NCI-H446 treated with DMSO at 0.1 percent for 48 hours (cell line): ENCODE measurements around the gene GCNT2.
"Not testable (repeated sequence)": the region's sequence is repeated elsewhere in the genome, so short reads cannot be mapped to it uniquely, and the experiment has no call there.

Experiments used
- DNase-seq: peaks from one replicate; lab custom pipeline; 2025; lab: John Stamatoyannopoulos, UW

Gene GCNT2

DNA sequence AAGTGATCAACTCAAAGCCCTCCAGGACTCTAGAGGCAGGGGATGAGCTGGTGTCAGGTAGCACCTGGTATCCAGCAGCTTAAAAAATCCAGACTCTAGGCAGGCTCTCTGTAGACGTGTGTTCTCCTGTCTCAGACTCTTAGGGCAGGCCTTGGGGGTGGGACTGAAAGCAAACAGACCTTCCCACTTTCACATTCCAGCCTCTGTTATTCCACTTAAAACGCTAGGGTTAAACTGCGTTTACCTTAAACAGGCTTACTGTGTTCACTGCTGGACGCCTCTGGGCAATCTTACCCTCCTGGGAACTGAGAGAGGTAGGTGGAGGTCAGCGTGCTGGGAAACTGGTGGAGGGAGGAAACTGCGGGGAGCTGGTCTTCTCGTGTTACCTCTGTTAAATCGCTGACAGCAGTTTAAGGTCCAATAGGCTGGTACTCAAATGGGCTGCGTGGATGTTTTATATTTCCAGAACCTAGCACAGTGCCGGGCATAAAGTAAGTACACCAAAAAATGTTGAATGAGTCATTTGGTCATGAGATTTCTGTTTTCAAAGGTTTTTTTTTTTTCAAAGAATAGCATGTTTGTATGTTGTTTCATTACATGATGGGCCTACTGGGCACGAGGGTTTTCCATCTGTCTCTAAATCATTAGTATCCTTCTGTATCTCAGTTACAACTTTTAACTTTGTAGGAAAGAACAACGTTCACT lies at the start of gene GCNT2:
Gene GCNT2 (plus strand): TSS at position 248 of the 705 bp plus-strand sequence. CDS start 7,561 bp downstream, outside the sequence.
- DNase-seq = no peak

- DNase-seq = no peak
Observed at GRCh38 chr6:10472634-10473033, 48.5 kb upstream of the GCNT2 start.

- peak; percentile 29 for DNase-seq
Observed at GRCh38 chr6:10478187-10479040, 42.7 kb upstream of the GCNT2 start.

DNA sequence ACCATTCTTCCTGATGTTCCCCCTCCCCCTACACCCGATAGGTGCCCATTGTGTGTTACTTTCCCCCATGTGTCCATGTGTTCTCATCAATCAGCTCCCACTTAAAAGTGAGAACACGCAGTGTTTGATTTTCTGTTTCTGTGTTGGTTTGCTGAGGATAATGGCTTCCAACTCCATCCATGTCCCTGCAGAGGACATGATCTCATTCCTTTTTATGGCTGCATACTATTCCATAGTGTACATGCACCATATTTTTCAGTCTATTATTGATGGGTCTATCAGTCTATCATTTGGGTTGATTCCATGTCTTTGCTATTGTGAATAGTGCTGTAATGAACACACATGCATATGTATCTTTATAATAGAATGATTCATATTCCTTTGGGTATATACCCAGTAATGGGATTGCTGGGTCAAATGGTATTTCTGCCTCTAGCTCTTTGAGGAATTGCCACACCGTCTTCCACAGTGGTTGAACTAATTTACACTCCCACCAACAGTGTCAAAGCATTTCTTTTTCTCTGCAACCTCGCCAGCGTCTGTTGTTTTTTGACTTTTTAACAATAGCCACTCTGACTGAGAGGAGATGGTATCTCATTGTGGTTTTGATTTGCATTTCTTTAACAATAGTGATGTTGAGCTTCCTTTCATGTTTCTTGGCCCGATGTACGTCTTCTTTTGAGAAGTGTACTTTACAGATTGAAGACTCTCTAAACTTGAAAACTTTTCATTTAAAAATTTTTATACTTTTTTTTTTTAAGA lies 41.0 kb upstream of the GCNT2 start:
- no peak for DNase-seq

DNA sequence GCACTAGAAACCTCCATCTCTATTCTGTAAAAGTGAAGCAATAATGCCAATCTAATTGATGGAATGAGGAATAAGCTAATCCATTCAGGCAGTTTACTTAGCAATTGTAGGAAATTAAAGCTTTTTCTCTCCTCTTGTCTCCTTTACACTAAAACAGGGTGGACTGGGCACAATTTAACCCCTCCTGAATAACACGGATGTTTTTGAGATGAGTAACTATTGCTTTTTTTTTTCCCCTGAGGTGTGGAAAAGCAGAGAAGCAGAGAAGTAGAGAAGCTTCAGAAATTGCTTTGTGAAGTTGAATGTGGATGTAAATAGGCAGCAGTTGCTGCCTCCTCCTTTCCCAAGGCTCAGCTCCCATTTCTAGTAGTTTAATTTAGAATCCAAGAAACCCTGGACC lies 40.0 kb upstream of the GCNT2 start:
- no peak for DNase-seq

DNA sequence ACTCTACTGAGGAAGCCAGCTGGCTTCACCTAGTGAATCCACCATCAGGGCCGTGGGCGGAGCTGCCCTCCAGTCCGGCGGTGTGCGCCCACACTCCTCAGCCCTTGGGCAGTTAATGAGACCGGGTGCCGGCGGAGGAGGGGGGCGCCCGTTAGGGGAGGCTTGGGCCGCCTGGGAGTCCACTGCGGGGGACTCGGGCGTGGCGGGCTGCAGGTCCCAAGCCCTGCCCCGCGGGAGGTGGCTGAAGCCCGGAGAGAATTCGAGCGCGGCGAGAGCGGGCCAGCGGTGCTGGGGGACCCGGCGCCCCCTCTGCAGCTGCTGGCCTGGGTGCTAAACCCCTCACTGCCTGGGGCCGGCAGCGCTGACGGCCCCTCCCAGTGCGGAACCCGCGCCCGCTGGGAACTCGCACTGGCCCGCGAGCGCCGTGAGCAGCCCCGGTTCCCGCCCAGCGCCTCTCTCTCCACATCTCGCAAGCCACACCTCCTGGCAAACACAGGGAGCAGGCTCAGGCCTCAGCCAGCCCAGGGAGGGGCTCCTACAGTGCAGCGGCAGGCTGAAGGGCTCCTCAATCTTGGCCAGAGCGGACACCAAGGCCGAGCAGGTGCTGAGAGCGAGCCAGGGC lies 38.4 kb upstream of the GCNT2 start:
- no peak for DNase-seq

GRCh38 chr6:10484912-10485311 lies 36.2 kb upstream of the GCNT2 start:
- DNase-seq = no peak

DNA sequence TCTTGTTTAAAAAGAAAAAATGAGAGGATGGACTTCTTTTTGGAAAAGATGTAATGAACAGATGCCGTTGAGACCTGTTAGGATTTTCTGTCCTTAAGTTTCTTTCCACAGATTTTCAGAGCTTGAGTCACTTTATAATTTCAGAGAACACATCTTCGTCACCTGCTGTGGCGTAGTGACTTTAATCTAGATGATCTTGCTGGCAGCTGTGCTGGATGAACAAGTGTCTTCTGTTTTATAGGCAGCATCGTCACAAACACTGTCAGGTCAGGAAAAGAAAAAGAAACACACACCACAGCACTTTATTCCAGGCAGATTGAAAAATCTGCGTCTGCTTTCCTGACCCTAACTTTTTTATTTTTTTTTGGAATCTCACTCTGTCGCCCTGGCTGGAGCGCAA lies 35.7 kb upstream of the GCNT2 start:
- no peak for DNase-seq

- no peak for DNase-seq
Observed at GRCh38 chr6:10486215-10486614, 34.9 kb upstream of the GCNT2 start.

DNA sequence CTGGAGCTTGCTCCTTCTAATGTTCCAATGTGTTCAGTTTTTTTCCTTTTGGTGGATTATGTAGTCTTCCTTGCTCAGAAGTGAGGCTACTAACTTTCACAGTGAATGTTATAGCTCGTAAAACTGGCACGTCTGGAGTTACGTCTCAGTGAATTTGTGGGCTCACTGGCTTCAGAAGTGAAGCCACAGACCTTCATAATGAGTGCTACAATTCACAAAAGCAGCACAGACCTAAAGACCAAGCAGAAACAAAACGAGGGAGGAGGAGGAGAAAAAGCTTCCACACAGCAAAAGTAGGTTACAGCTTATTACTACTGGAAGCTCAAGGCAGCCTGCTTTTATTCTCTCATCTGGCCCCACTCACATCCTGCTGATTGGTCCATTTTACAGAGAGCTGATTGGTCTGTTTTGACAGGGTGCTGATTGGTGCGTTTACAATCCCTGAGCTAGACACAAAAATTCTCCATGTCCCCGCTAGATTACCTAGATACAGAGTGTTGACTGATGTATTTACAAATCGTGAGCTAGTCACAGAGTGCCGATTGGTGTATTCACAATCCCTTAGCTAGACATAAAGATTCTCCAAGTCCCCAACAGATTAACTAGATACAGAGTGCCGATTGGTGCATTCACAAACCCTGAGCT lies 34.1 kb upstream of the GCNT2 start:
- DNase-seq = not testable (repeated sequence)

- no peak for DNase-seq
Observed at GRCh38 chr6:10487668-10488327, 33.4 kb upstream of the GCNT2 start.

DNA sequence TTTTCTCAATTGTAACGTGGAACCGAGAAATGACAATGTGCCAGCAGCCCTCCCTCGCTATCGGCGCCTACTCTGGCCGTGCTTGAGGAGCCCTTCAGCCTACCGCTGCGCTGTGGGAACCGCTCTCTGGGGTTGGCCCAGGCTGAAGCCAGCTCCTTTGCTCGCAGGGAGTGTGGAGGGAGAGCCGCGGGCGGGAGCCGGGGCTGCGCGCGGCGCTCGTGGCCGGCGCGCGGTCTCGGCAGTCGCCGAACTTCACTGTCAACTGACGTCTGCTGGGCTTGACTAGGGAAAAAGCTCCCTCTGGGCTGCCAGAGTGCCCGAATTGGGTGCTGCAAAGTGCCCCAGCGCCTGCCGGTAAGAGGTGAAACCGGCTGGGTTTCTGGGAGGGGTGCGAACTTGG lies 29.7 kb upstream of the GCNT2 start:
- DNase-seq = no peak

DNA sequence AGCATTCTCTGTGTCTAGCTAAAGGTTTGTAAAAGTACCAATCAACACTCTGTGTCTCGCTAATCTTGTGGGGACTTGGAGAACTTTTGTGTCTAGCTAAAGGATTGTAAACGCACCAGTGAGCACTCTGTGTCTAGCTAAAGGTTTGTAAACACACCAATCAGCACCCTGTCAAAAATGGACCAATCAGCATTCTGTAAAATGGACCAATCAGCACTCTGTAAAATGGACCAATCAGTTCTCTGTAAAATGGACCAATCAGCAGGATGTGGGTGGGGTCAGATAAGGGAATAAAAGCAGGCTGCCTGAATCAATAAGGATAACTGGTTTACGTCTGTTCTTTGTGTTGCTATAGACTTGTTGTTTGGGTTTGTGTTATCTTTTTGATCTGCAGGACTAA lies 29.2 kb upstream of the GCNT2 start:
- DNase-seq = not testable (repeated sequence)

- DNase-seq = no peak
Observed at GRCh38 chr6:10495029-10495428, 26.1 kb upstream of the GCNT2 start.

GRCh38 chr6:10505529-10505928 lies 15.6 kb upstream of the GCNT2 start:
- DNase-seq = no peak

DNA sequence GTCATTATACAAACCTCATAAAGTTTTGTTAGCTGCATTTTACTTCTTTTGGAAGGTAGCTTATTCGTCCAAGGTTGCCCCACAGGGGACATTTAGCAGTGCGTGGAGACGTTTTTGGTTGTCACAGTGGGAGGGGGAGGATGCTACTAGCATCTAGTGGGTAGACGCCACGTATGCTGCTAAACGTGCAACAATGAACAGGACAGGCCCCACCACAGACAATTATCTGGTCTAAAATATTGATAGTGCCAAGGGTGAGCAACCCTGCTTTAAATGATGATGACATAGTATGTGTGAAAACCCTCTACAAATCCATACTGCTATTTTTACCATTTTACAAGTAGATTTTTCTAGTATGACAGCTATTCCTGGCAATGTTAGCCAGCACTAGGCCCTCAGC lies 13.9 kb upstream of the GCNT2 start:
- no peak for DNase-seq

DNA sequence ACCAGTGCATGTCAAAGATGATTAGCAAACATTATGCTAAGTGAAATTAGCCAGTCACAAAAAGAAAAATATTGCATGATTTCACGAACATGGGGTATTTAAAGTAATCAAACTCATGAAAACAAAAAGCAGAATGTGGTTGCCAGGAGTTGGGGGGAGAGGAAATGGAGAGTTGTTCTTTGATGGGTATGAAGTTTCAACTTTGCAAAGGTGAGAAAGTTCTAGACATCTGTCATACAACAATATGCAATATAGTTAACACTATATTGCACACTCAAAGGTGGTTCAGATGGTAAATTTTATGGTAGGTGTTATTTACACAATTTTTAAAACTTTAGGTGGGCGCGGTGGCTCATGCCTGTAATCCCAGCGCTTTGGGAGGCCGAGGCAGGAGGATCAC lies 13.4 kb upstream of the GCNT2 start:
- DNase-seq = no peak

DNA sequence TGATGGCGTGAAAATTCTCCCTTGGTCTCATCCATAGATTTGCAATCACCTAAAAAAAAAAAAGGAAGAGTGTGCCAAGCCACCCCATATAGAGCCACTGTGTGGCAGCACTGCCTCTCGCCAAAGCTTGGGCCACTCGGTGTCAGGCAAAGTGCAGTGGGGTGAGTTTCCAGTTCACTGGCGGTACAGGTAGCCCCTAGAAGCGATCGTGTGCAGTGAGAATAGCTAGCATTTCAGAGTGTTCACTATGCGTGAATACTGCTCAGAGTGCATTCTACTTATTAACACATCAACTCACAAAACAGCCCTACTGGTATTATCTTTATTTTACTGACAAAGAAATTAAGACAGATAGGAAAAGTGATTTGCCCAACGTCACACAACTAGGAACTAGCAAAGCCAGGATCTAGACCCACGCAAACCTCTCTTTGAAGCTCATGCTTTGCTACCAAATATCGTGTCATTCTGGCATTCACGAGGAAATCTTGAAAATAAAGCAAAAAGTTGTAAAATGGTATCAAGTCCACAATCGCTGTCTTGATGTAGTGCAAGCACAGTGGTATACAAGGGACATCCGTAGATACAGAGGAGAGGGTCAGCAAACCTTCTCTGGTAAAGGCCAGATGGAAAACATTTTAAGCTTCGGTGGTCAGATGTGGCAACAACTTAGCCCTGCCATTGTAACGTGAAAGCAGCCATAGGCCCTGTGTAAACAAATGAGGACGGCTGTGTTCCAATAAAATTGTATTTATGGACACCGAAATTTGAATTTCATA lies 10.4 kb upstream of the GCNT2 start:
- DNase-seq = peak; percentile 37

- no peak for DNase-seq
Observed at GRCh38 chr6:10511477-10511876, 9.7 kb upstream of the GCNT2 start.

DNA sequence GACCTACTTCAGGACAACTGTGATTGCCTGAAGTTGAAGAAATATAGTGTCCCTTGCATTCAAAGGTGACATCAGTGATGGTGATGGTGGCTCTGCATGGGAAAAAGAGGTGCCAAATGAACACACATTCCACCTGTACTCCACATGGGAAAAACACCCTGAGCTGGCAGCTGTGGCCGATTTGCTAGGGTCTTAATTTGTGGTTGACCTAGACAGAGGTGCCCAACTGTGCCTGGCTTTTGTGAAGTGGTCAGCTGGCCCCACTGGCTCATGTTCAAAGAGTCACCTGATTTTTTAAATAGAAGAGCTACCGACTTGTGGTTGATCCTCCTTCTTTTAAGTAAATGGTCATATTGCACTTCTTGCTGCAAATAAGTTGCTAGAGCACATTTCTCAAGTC lies 7.6 kb upstream of the GCNT2 start:
- DNase-seq = no peak
